ENCODE results near the gene TAF11L2.
"Not testable (repeated sequence)": the region's sequence is repeated elsewhere in the genome, so short reads cannot be mapped to it uniquely, and the experiment has no call there.

Gene TAF11L2

DNA sequence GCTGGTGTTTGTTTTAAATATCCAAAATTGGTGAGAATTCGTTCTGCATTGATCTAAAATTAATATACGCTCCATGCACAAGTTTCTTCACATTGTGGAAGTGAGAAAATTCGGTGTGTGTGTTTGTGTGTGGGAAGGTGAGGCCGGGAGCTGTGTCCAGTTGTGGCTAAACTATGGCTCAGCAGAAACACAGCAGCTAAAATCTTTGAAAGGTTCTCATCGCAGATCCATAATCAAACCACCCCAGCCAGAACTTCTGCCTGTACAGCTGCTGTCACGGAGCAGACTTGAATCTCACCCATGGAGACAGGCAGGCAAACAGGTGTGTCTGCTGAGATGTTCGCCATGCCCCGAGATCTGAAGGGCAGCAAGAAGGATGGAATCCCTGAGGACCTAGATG lies at the start of gene TAF11L2:
Gene TAF11L2, plus strand, starts transcription at position 301 of the 400 bp plus-strand sequence.
- H3K4me3 ChIP-seq, H3K27ac ChIP-seq: not testable (repeated sequence)

DNA sequence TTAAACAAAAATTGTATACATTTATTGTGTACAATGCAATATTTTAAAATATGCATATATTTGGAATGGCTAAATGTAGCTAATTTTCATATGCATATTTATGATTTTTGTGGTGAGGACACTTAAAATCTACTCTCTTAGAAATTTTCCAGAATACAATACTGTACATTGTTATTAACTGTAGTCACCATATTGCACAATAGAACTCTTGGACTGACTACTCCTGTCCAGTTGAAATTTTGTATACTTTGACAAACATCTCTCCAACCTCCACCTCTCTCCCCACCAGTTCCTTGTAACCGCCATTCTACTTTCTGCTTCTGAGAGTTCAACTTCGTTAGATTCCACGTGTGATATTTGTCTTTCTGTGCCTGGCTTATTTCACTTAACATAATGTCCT lies 49.2 kb upstream of the TAF11L2 start:
- H3K4me3 ChIP-seq = no peak overlapping the region
- H3K27ac ChIP-seq = no peak overlapping the region

DNA sequence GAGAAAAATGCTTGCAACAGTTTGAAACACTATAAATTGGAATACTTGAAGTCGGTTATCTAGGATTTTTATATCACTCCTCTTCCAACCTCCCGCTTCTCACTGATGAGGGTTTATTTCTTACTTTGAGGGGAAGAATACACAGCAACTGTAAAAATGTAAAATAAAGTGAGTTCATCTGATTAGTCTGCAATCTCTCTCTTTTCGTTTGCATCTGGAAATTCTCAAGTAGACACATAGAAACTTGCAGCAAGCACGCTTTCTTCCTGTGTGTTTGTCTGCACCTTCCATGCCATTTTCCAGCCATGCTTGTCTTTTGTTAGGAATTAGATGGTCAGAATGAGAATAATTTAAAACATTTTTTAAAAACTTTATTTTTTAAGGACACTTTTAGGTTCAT lies 45.1 kb upstream of the TAF11L2 start:
- H3K4me3 ChIP-seq = no peak overlapping the region

DNA sequence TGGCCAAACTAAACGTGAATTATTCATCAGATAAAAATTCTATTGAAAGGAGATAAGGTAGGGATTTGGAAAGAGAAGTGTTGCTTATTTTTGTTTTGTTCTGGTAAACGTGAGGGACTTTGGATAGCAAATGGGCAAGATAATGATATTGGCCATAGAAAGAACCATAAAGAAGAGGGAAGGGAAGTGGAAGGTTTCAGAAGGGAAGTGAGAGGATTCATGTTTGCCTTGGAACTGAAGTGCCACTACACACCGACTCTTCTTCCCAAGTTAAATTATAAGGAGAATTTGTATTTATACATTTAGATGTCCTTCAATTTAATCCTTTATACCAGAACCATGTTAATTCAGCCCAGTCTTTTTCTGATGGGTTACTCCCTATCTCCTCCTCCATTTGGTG lies 42.1 kb upstream of the TAF11L2 start:
- Histone ChIP-seq H3K4me3 (no peak overlapping the region), H3K27ac (no peak overlapping the region)

More for the DNA sequence above, 45.1 kb upstream of the TAF11L2 start:
- H3K27ac ChIP-seq = no peak overlapping the region

DNA sequence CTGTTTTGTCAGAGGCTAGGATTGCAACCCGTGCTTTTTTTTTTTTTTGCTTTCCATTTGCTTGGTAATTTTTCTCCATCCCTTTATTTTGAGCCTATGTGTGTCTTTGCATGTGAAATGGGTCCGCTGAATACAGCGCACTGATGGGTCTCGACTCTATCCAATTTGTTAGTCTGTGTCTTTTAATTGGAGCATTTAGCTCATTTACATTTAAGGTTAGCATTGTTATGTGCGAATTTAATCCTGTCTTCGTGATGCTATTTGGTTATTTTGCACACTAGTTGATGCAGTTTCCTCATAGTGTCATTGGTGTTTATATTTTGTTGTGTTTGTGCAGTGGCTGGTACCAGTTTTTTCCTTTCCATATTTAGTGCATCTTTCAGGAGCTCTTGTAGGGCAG lies 36.2 kb upstream of the TAF11L2 start:
- Histone ChIP-seq H3K27ac (no peak overlapping the region), H3K4me3 (no peak overlapping the region)

DNA sequence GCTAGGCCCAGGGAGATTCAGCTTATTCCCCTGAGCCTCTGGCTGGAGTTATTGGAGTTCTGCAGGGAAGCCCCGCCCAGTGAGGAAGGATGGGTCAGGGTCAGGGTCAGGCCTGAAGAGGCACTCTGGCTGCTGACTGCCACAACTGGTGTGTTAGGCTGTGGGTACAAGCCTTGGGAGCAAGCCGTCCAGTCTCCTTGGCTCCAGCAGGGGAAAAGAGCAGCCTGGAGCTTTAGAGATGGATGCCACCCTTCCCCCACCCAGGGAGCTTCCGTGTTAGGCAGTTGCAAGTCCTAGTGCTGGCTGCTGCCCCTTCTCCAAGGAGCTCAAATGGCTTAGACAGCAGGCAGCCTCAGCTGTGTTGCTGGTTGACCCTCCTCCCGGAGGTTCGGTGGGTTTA lies 34.4 kb upstream of the TAF11L2 start:
- no peak overlapping the region for H3K4me3 ChIP-seq

DNA sequence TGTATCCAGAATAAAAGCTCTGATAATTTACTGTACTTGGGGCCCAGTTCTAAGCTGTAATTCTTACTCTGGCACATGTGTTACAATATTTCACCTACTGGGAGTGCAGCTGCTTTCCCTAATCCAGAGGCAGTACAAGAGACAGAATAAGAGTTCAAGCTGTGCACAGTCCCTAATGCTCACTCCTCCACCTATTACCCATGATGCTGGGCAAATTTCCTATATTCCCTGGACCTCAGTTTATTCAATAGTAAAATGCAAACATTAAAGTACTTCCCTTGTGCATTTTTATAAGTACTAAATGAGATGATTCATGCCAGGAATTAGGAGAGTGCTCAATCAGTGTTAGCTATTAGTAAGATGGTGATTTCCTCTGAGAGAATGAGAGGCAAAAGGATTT lies 28.0 kb upstream of the TAF11L2 start:
- no peak overlapping the region for H3K4me3 ChIP-seq
- no peak overlapping the region for H3K27ac ChIP-seq

More for the DNA sequence above, 34.4 kb upstream of the TAF11L2 start:
- no peak overlapping the region for H3K27ac ChIP-seq

DNA sequence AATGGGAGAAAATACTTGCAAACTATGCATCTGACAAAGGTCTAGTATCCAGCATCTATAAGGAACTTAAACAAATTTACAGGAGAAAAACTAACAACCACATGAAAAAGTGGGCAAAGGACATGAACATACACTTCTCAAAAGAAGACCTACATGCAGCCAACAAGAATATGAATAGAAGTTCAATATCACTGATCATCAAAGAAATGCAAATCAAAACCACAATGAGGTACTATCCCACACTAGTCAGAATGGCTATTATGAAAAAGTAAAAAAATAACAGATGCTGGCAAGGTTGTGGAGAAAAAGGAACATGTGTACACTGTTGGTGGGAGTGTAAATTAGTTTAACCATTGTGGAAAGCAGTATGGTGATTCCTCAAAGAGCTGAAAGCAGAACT lies 23.0 kb upstream of the TAF11L2 start:
- not testable (repeated sequence) for H3K27ac ChIP-seq, H3K4me3 ChIP-seq

DNA sequence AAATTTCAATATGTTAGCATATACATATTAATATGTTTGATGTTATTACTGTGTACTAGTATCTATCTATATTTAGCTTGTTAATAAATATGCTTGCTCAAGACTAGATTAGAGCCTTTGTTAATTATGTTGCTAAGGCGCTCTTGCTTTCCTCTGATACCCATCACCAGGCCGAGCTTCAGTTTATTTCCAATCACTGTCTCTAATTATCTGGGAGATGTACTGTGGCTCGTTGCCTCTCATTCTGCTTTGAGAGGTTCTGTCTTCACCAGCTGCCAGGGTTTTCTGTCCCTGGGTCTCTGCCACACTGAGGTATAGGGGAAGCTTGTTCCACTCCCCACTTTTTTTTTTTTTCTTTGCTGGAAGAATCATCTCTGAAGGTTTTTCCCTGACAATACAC lies 21.0 kb upstream of the TAF11L2 start:
- Histone ChIP-seq H3K27ac (no peak overlapping the region), H3K4me3 (no peak overlapping the region)

DNA sequence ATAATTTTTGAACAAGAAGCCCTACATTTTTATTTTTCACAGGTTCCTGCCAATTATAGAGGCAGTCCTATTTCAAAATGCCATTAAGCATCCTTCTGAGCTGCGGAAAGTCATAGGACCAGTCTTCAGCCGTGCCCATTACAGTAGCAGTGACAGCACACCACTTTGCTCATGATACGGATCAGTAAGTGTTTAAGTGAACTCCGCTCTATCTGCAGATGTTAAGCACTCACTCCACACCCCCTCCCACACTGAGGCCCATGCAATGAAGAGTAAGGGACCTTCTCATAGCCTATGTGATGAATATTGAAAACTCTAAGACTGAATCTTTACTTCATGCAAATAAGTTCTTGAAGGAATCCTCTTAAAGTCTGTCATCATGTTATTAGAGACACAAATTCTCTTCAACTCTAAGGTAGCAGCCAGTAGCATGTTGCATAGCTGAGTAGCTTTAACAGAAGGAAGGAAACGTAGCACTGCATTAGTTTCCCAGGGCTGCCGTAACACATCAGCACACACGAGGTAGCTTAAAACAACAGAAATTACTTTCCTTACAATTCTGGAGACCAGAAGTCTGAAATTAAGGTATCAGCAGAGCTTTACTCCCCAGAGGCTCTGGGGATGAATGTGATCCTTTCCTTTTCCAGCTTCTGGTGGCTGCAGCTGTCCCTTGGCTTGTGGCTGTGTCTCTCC lies 20.3 kb upstream of the TAF11L2 start:
- Histone ChIP-seq H3K27ac (no peak overlapping the region), H3K4me3 (no peak overlapping the region)

DNA sequence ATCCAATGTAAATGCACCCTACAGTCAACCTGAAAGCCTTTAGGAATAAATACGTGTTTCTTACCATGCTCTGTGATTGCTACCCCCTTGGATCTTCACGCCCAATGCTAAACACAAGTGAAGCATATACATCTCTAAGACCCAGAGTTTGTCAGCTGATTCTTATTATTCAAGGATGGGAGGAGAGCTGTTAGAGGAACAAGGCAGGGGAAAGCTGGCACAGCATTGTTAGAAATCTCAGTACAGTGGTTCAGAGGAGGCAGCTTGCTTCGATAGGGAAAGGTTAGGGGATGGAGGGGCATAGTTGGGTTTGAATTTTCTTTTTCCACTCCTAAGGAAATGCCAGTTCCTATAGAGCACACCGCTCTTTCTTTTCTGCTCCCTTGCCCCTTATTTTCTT lies 16.7 kb upstream of the TAF11L2 start:
- no peak overlapping the region for H3K27ac ChIP-seq
- no peak overlapping the region for H3K4me3 ChIP-seq

DNA sequence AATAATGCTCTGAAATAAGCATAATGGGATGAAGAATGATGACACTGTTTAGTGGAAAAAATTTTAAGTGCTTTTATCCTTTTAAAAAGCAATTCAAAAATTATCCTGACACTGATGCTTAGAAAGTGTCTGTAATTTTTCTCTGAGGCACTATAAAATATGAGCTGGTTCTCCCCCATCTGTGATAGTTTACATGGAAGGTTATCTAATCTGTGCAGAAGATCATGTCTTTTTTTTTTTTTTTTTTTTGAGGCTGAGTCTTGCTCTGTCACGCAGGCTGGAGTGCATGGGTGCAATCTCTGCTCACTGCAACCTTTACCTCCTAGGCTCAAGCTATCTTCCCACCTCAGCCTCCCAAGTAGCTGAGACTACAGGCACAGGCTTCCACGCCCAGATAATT lies 15.2 kb upstream of the TAF11L2 start:
- H3K27ac ChIP-seq = no peak overlapping the region

DNA sequence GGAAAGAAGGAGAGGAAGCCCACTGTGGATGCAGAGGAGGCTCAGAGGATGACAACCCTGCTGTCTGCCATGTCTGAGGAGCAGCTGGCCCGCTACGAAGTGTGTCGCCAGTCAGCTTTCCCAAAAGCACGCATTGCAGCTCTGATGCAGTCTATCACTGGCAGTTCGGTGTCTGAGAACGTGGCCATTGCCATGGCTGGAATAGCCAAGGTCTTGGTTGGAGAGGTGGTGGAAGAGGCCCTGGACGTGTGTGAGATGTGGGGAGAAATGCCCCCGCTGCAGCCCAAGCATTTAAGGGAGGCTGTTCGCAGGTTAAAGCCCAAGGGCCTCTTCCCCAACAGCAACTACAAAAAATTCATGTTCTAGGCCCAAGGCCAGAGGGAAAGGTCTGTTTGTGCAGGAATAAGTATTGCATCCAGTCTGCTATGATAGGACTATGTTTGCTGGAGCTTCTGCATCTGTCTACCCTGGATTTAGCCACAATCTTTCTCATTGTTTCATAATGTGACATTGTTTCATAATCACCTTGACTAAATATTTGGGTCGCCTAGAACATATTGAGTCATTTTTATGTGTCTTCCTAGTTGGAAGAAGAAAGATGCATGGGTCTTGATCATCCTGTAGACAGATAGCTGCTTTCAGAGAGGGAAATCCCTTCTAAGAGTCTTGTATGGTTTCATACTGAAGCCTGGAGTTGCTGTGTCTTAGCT lies 11.4 kb upstream of the TAF11L2 start:
- H3K4me3 ChIP-seq, H3K27ac ChIP-seq: not testable (repeated sequence)

More for the DNA sequence above, 15.2 kb upstream of the TAF11L2 start:
- H3K4me3 ChIP-seq = no peak overlapping the region

DNA sequence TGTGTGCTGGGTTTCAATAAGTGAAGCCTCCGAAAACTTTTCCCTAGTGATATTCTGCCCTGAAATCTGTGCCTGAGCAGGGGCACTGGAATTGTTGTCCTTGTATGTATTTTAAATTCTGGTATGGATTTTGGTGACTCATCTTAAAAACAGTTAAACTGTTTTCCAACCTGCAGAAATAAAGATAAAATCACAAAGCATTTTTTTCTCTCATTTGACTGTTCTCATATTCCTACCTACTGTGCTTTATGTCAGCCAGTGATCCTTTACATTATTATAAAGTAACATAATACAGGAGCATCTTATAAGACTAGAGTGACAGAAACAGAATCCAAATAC lies 10.9 kb upstream of the TAF11L2 start:
- H3K27ac ChIP-seq = no peak overlapping the region
- H3K4me3 ChIP-seq = no peak overlapping the region

DNA sequence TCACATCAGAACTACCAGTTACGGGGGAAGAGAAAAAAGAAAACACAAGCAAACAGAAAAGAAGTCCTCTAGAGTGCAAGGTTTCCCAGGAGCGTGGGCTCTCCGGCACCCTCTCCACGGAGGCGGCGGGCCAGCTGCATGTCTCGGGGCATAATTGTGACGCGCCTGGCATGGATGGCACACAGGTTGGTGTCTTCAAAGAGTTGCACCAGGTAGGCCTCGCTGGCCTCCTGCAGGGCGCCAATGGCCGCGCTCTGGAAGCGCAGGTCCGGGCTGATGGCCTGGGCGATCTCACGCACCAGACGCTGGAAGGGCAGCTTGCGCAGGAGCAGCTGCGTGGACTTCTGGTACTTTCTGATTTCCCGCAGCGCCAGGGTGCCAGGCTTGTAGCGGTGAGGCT lies 6.8 kb upstream of the TAF11L2 start:
- H3K27ac ChIP-seq, H3K4me3 ChIP-seq: not testable (repeated sequence)

DNA sequence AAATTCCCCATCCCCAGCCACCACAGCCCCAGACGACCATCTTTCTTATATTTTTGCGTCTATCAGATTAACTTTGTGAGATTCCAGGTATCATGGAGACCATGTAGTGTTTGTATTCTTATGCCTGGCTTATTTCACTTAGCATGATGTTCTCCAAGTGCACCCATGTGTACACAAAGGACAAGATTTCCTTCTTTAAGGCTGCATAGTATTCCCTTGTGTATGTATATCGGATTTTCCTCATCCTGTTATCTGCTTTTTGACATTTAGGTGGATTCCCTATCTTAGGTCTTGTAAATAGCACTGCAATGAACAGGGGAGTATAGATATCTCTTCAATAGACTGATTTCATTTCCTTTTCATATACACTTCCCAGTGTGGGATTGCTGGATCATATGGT lies 5.3 kb upstream of the TAF11L2 start:
- H3K27ac ChIP-seq = no peak overlapping the region

DNA sequence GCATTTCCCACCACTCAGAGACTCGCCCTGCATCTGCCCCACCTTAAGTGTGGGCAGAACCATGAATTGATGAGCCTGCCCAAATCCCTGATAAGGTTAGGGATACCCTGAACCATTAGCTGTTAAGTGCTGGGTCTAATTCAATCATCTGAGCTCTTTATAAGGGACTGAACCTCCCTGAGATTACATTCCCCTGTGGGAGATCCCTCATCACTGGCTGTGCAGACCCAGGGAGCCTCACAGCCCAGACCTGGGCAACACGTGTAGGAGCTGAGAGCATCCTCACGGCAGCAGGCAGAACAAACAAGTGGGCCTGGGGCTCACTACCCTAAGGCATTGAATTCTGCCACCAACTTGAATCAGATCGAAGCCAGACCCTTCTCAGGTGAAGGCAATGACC lies 585 bp upstream of the TAF11L2 start:
- H3K27ac ChIP-seq = no peak overlapping the region
- H3K4me3 ChIP-seq = no peak overlapping the region

More for the DNA sequence above, 5.3 kb upstream of the TAF11L2 start:
- H3K4me3 ChIP-seq = no peak overlapping the region

DNA sequence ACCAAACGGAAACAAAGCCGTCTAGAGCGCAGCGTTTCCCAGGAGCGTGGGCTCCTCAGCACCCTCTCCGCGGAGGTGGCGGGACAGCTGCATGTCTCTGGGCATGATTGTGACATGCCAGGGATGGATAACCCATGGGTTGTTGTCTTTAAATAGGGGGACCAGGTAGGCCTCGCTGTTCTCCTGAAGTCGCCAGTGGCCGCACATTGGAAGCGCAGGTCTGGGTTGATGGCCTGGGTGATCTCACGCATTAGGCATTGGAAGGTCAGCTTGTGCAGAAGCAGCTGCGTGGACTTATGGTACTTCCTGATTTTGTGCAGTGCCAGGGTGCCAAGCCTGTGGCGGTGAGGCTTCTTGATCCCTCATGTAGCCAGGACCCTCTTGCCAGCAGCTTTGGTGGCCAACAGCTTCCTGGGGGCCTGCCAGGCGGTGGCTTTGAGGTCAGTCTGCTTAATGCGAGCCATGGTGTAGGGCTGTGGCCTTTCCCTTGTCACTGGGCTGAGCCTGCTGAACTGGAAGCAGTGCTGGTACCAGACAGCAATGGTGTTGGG lies 13.8 kb downstream of the TAF11L2 start:
- Histone ChIP-seq H3K27ac (no peak overlapping the region), H3K4me3 (no peak overlapping the region)

DNA sequence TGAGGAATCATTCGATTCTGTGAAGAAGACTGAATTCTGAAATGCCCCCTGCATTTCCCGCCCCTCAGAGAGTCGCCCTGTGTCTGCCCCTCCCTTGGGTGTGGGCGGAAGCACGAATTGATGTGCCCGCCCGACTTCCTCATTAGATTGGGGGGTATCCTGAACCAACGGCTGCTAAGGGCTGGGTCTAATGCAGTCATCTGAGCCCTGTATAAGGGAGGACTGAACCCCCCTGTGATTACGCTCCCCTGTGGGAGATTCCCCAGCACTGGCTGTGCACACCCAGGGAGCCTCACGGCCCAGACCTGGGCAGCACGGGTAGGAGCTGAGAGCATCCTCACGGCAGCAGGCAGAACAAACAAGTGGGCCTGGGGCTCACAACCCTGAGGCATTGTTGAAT lies 19.5 kb downstream of the TAF11L2 start:
- not testable (repeated sequence) for H3K27ac ChIP-seq, H3K4me3 ChIP-seq

DNA sequence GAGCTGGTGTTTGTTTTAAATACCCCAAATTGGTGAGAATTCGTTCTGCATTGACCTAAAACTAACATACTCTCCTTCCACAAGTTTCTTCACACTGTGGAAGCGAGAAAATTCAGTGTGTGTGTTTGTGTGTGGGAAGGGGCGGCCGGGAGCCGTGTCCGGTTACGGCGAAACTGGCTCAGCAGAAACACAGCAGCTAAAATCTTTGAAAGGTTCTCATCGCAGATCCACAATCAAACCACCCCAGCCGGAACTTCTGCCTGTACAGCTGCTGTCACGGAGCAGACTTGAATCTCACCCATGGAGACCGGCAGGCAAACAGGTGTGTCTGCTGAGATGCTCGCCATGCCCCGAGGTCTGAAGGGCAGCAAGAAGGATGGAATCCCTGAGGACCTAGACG lies 20.0 kb downstream of the TAF11L2 start, which contains the start of gene TAF11L3:
Gene TAF11L3, plus strand, starts transcription at position 301 of the 400 bp plus-strand sequence.
- H3K4me3 ChIP-seq, H3K27ac ChIP-seq: not testable (repeated sequence)

DNA sequence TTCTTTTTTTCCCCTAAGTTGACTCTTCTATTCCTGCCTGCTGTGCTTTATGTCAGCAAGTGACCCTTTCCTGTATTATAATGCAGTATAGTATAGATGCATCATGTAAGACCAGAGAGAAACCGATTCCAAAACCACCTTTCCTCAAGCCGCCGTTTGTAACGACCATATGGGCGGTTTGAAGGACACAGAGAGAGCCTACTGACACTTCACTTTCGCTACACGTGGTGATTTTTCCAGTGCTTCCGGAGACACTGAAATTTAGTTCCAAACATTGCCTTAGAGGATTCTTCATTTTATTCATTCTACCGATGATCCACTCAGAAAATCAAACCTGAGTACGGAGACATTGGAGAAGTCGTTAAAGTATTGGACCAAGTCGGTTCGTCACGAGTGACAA lies 21.5 kb downstream of the TAF11L2 start:
- not testable (repeated sequence) for H3K27ac ChIP-seq, H3K4me3 ChIP-seq

Data from skin epidermis (tissue), 12 donors.